NCI-H1092 treated with DMSO at 0.1 percent for 48 hours (cell line): ENCODE data around the gene CCDC40.

Source experiments
- DNase-seq: peaks from one replicate; lab custom pipeline; 2025; lab: John Stamatoyannopoulos, UW

CCDC40 gene

DNA sequence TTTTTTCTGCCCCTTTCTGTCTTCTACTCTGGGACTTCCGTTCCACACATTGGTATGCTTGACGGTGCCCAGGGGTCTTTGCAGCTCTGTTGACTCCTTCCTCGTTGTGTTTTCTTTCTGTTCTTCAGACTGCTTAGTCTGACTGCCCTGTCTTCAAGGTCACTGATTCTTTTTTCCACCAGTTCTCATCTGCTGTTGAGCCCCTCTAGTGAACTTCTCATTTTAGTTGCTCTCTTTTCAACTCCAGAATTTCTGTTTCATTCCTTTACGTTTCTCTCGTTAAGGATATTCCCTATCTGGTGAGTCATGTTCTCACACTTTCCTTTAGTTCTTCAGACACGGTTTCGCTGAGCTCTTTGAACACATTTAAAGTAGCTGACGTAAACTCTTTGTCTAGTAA lies 78.7 kb downstream of the CCDC40 start:
- DNase-seq = no peak

DNA sequence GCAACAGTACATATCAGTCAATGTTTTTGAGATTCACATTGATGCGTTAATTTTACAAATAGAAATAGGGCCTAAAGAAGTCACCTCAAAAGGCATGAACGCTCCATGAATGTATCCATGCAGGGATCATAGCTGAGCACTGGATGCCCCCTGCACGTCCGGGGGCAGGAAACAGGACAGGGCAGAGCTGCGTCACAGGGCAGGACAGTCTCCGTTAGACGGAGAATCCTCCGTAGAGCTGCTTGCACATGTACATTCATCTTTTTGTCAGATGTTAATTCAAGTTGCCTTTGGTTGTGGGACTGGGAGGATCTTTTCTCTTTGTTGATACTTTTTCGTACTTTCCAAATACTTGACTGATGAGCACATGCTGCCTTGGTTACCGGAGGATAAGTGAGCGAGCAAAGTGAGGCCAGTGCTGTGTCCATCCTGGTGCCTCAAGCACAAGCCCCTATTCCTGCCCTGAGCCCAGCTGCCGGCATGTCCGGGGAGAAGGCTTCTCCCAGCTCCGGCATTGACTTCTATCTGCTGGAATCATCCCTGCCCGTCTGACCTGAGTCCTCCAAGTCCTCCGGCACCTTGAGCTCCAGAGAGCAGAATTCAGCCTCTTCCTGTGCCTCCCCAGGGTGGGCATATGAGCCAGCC lies 80.0 kb downstream of the CCDC40 start:
- no peak for DNase-seq

DNA sequence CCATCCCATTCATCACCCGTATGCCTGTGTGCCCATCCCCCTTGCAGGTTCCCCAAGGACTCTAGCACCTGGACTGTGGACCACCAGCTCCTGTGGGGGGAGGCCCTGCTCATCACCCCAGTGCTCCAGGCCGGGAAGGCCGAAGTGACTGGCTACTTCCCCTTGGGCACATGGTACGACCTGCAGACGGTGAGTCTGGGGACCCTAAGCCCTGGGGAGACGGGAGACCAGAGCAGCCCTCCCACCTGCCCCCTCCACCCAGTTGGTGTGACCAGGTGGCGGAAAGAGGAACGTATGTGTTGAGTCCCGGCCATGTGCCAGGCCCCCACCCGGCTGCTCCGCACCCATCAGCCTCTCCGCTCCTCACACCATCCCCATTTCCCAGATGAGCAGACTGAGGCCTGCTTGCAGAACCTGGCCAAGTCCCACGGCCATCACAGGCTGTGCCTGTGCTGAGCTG lies 80.5 kb downstream of the CCDC40 start:
- DNase-seq = no peak

DNA sequence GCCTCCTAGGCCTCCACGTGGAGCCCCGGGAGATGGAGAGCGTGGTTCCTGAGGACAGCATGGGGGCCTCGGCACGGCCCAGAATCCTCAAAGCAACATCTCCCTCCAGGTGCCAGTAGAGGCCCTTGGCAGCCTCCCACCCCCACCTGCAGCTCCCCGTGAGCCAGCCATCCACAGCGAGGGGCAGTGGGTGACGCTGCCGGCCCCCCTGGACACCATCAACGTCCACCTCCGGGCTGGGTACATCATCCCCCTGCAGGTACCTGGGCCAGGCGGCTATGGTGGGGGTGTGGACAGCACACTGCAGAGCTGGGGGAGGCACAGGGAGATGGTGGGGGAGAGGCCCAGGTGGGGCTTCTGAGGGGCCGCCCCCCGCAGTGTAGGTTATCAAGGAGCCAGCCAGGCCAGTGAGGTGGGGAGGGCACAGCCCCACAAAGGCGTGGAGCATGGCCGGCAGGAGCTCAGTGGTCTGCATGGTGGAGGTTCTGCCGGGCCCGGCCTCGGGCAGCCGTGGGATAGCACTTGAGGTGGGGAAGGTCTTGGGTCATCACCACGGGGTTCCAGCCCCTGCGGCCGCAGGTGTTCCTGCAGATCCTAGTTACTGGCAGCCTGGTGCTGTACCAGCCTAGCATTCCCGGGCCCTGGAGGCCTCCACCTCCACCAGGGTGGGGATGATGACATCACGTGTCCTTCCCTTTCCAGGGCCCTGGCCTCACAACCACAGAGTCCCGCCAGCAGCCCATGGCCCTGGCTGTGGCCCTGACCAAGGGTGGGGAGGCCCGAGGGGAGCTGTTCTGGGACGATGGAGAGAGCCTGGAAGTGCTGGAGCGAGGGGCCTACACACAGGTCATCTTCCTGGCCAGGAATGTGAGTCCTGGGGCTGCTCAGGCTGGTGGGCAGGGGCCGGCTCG lies 81.3 kb downstream of the CCDC40 start:
- no peak for DNase-seq

DNA sequence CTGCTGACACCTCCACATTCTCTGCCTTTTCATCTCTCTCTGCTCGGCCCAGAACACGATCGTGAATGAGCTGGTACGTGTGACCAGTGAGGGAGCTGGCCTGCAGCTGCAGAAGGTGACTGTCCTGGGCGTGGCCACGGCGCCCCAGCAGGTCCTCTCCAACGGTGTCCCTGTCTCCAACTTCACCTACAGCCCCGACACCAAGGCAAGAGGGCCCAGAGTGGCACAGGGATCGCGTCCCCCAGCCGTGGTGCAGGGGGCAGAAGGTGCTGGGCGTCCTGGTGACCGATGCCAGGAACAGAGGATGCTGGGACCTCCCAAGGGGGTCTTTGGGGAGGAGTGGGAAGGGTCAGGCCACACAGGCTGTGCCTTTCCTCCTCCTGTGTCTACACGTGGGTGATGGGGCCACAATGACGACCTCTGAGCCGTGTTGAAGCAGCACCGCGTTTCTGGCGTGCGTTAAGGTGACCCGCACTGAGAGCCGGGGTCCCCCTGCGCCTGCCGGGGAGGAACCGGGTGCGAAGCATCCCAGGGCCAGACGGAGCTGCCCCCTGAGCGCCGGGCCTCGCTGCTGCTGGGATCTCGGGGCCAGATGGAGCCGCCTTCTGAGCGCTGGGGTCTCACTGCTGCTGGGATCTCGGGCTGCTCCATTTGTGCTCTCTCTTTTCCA lies 82.3 kb downstream of the CCDC40 start:
- no peak for DNase-seq

DNA sequence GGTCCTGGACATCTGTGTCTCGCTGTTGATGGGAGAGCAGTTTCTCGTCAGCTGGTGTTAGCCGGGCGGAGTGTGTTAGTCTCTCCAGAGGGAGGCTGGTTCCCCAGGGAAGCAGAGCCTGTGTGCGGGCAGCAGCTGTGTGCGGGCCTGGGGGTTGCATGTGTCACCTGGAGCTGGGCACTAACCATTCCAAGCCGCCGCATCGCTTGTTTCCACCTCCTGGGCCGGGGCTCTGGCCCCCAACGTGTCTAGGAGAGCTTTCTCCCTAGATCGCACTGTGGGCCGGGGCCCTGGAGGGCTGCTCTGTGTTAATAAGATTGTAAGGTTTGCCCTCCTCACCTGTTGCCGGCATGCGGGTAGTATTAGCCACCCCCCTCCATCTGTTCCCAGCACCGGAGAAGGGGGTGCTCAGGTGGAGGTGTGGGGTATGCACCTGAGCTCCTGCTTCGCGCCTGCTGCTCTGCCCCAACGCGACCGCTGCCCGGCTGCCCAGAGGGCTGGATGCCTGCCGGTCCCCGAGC lies 82.9 kb downstream of the CCDC40 start:
- no peak for DNase-seq

DNA sequence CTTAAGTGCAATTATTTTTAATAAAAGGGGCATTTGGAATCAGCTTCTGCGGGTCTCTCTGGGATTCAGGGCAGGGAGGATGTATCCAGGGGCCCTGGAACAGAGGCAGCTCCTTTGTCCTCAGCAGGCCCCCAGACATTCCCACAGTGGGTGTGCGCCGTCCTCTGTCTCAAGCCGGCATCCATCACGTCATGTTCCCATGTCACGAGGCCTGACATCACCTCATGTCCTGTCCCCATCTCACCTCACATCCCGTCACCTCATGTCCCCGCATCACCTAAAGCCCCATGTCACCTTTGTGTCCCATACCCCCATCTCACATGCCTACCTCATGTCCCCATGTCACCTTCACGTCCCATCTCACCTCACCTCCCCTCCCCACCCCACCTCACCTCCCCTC lies 83.4 kb downstream of the CCDC40 start:
- no peak for DNase-seq

DNA sequence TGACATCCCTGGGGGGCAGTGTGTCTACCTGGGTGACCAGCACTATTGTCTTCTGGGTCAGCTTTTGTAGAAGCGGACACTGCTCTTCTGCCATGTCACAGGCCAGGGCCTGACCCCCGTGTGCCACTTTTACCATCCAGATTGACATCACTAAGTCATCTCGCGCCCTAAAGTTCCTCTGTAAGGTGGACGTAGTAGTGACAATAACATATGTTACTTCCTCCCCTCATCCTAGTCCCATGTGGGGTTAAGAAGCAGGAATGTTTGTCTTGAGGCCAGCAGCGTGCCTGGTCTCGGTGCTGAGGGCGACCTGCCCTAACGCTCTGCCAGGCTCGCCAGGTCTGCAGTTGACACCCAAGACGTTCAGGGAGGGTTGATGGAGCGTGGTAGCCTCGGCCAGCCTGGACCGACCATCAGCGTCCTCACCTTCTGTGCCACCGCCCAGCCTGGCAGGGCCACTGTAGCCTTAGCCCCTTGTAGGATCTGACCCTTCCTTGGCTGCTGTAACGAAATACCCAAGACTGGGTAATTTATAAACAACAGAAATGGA lies 85.7 kb downstream of the CCDC40 start:
- no peak for DNase-seq

DNA sequence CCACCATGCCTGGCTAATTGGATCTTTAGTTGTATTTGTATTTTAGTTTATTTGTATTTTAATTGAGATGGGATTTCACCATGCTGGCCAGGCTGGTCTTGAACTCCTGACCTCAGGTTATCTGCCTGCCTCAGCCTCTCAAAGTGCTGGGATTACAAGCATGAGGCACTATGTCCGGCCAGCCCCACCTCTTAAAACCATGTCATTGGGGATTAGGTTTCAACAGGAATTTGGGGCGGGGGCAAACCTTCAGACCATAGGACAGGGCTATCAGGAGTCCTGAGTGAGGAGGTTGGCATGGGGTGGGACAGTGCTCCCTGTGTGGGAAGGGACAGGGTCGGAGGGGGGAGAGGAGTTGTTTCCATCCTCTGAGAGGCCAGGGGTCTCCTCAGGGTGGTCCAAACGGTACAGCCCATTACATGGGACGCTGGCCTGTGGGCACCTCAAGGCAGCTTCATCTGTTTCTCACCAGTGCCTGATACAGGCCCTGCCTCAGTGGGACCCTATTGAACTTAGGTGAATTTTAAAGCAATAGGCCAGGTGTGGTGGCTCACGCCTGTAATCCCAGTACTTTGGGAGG lies 86.6 kb downstream of the CCDC40 start:
- DNase-seq = no peak

DNA sequence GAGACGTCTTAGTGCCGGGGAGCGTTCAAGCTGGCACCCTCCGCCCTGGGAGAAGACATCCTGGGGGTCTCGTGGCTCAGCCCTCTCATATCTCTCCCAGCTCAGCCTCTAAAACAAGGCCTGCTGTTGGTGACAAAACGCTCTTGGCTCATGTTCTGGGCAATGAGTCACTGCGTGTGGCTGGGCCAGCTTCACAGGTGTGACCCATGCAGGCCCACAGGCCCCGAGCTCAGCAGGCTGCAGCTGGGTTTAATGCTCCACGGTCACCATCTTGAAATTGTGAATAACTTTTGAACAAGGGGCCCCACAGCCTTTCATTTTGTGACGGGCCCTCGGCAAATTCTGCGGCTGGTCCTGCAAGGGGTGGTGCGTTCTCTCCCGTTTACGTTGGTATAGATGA lies 87.3 kb downstream of the CCDC40 start:
- DNase-seq = no peak

DNA sequence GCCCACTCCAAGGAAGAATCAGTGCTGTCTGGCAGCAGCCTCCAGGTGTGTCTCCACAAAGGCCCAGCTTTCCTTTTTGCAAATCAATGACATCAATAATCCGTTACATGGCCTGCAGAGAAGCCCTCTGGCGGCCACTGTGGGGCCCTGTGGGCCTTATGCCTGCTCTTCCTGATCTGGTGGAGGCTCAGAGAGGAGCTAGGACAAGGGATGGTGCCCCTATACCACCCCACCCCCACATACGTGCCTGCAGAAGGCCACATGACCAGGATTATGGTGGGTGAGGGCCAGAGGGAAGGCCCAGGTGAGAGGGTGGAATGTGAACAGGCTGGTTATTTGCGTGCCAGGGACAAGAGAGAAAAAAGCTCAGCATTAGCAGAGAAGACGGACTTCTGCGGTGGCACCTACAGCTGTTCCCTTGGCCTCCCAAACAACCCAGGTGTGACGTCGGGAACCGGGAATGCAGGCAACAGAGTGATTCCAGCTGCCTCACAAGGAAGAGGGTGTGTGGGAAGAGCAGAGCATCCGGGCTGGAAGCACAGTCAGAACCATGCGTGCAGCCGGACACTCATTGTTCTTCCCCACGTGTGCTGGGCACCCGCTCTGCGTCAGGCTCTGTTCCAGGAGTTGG lies 88.0 kb downstream of the CCDC40 start:
- peak; percentile 18 for DNase-seq

DNA sequence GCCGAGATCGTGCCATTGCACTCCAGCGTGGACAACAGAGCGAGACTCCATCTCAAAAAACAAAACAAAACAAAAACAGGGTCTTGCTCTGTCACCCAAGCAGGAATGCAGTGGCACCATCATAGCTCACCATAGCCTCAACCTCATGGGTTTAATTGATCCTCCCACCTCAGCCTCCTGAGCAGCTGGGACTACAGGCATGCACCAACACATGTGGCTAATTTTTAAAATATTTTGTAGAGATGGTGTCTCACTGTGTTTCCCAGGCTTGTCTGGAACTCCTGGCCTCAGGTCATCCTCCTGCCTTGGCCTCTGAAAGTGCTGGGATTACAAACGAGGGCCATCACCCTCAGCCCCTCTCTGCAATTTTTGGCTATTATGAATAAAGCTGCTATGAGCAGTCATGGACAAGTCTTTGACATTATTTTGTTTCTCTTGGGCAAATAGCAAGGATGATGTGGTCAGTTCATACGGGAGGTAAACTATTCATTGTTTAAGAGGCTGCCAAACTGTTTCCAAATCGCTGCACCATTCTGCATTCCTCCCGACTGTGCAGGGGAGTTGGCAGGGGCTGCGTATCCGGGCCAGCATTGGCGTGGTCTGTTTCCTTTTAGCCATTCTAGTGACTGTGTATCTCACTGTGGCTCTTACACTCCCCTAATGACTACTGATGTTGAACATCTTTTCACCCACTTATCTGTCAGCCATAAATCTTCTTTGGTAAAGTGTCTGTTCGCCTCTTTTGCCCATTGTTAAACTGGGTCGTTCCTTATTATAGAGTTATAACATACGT lies 89.4 kb downstream of the CCDC40 start:
- DNase-seq = no peak

DNA sequence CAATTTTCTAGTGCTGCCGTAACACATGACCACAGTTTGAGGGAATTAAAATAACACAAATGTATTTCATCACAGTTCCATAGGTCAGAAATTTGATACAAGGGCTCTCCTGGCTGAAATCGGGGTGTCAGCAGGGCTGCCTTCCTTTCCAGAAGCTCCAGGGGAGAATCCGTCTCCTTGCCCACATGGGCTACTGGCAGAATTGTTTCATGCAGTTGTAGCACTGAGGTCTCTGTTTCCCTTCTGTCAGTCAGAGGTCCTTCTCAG lies 89.9 kb downstream of the CCDC40 start:
- no peak for DNase-seq

DNA sequence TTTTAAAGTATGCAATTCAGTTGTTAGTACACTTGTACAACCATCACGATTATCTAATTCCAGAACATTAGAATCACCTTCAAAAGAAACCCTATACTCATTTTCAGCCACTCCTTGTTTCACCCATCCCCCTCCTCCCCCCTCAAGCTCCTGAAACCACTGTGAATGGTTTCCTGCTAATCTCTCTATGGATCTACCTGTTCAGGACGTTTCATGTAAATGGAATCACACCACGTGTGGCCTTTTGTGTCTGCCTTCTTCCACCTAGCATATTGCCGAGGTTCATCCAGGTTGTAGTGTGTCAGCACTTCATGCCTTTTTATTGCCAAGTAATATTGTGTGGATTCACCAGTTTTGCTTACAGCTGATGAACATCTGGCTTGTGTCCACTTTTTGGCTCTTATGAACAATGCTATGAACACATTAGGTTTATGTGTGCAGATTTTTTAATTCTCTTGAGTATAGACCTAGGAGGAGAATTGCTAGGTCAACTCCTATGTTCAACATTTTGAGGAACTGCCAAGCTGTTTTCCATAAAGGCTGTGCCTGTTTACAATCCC lies 92.6 kb downstream of the CCDC40 start:
- no peak for DNase-seq

DNA sequence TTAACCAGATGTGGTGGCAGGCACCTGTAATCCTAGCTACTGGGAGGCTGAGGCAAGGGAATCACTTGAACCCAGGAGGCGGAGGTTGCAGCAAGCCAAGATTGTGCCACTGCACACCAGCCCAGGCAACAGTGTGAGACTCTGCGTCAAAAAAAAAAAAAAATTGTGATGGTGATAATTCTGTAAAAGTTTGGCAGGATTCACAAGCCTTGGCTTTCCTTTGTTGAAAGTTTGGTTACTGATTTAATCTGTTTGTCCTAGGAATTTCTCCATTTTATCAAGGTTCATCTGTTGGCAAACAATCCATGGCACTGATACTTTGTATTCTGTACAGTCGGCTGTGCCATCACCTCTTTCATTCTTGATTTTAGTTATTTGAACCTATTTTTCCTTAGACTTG lies 94.5 kb downstream of the CCDC40 start:
- DNase-seq = no peak

DNA sequence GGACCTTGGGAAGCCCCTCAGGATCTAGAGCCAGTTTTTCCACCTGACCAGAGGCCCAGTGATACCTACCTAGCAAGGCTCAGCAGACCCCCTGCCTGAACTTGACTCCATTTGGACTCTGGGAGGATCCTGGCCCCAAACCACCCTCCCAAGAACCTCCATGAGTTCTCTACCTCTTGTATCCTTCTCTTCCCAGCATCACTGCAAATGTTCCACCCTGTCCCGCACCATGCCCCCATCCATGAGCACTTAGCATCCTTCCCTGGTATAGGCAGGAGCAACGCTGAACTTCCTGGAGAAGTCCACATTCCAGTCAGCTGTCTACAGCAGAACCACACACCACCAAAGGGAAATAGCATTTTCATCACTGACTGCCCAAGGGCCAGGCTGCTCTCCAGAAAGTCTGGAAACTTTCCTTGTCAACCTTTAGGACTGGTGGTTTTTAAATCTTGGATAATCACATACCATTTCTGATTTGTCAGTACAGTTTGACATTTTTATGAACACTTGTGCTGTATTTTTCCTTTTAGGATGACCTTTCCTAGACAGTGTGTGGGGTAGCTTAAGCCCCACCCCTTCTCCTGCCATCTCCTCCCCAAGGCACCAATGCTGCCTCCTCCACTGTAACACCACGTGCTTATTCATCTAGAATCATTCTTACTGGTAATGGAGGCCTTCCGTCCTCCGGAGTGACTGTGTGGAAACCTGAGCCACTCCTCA lies 96.6 kb downstream of the CCDC40 start:
- no peak for DNase-seq

DNA sequence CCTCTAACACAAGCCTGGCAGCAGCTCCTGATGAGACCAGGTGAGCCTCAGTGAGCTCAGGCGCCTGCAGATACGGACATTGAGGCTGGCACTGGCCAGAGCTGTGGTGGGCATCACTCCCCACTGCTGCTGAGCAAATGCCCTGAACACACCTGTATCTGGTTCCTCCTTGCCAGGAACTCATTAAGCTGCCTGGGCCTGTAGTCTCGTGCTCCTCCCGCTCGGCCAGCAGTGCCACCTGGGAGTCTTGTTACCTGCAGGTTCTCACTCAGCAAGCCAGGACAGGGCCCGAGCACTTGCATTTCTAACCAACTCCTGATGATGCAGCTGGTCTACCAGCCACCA lies 97.2 kb downstream of the CCDC40 start:
- no peak for DNase-seq

DNA sequence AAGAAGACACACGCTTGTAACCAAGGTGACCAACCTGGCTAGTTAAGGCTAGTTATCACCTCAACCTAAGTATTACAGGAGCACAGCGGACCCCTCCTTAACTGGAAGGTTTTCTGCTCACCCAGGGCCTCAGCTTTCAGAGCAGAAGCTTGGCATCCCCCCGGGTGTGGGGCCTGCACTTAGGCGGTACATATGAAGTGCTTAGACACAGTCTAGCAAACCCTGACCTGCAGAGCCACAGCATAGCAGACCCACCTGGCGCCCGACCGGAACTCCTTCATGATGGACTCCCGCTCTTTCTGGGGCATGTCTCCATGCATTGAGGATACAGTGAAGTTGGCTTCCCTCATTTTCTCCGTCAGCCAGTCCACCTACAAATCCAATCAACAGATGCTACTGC lies 100.7 kb downstream of the CCDC40 start:
- DNase-seq = no peak

DNA sequence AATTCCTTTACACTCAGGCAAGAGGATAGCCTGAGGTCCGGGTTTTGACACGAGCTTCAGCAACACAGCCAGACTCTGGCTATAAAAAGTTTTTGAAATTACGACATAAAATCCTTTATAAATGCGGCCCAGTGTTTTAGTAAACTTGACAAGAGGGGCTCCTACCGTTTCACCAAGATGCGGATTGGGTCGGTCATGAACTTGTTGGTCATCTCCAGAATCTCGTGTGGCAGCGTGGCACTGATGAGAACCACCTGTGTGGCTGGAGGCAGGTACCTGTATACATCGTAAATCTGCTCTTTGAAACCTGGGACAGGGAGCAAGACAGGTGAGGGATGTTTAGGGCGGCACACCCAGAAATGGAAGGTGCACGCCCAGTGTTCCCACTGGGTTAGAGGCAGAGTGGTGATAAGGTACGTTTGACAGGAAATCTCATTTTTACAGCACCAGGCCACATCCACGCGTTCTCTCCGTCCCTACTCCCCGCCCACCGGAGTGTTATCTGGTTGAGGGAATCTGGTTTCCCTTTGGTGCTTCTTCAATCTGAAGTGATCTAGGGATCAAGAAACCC lies 102.5 kb downstream of the CCDC40 start:
- DNase-seq = no peak
